SK-N-SH treated with all-trans-retinoic acid at 6 μM for 48 hours (cell line): ENCODE measurements around the gene EXOC7.

Experiments
- ATAC-seq: fragments of 200-7000 bp; cut with Tn5 transposase; 3 replicates; pipeline ENCODE4 v1.9.1; 2020; ENCODE audit warnings: mild to moderate bottlenecking, moderate library complexity
- BACH2 ChIP-seq: fragments of 250-450 bp; sonication (Bioruptor Pico); IDR thresholded peaks from 2 replicates; pipeline ENCODE4 v1.9.0; 2021; ENCODE audit warnings: mild to moderate bottlenecking, borderline replicate concordance
- CREB5 ChIP-seq: fragments of 250-450 bp; sonication (Bioruptor Pico); IDR thresholded peaks from 2 replicates; pipeline ENCODE4 v1.5.1; 2020; ENCODE audit warnings: low read depth, mild to moderate bottlenecking, moderate library complexity
- CSDC2 ChIP-seq: fragments of 250-450 bp; sonication (Bioruptor Pico); IDR thresholded peaks from 2 replicates; pipeline ENCODE4 v1.5.0; 2020; ENCODE audit warnings: mild to moderate bottlenecking, moderate library complexity
- CSRNP3 ChIP-seq: fragments of 250-450 bp; sonication (Bioruptor Pico); IDR thresholded peaks from 2 replicates; pipeline ENCODE4 v1.5.1; 2021; ENCODE audit warnings: mild to moderate bottlenecking, moderate library complexity
- ESRRG ChIP-seq: fragments of 250-450 bp; sonication (Bioruptor Pico); IDR thresholded peaks from 2 replicates; pipeline ENCODE4 v1.6.1; 2021; ENCODE audit warnings: mild to moderate bottlenecking
- GLIS3 ChIP-seq: fragments of 250-450 bp; sonication (Bioruptor Pico); IDR thresholded peaks from 2 replicates; pipeline ENCODE4 v1.5.0; 2020; ENCODE audit warnings: mild to moderate bottlenecking, moderate library complexity
- ISL1 ChIP-seq: fragments of 250-450 bp; sonication (Bioruptor Pico); IDR thresholded peaks from 2 replicates; pipeline ENCODE4 v2.1.2; 2022; ENCODE audit warnings: mild to moderate bottlenecking, moderate library complexity
- OSR1 ChIP-seq: fragments of 250-450 bp; sonication (Bioruptor Pico); IDR thresholded peaks from 2 replicates; pipeline ENCODE4 v1.8.0; 2022; ENCODE audit warnings: moderate library complexity, mild to moderate bottlenecking, inconsistent platforms
- PATZ1 ChIP-seq: fragments of 250-450 bp; sonication (Bioruptor Pico); IDR thresholded peaks from 2 replicates; pipeline ENCODE4 v1.8.0; 2020; ENCODE audit warnings: mild to moderate bottlenecking, moderate library complexity, borderline replicate concordance
- POU6F1 ChIP-seq: fragments of 250-450 bp; sonication (Bioruptor Pico); IDR thresholded peaks from 2 replicates; pipeline ENCODE4 v1.8.0; 2021; ENCODE audit warnings: low read depth, mild to moderate bottlenecking, moderate library complexity, borderline replicate concordance
- PPARA ChIP-seq: fragments of 250-450 bp; sonication (Bioruptor Pico); IDR thresholded peaks from 2 replicates; pipeline ENCODE4 v1.5.0; 2020; ENCODE audit warnings: mild to moderate bottlenecking, borderline replicate concordance
- RARB ChIP-seq: fragments of 250-450 bp; sonication (Bioruptor Pico); IDR thresholded peaks from 2 replicates; pipeline ENCODE4 v1.8.0; 2021; ENCODE audit warnings: mild to moderate bottlenecking, moderate library complexity
- SNAI2 ChIP-seq: fragments of 250-450 bp; sonication (Bioruptor Pico); IDR thresholded peaks from 2 replicates; pipeline ENCODE4 v1.5.0; 2020; ENCODE audit warnings: mild to moderate bottlenecking, moderate library complexity
- TCF4 ChIP-seq: fragments of 250-450 bp; sonication (Bioruptor Pico); IDR thresholded peaks from 2 replicates; pipeline ENCODE4 v1.8.0; 2021; ENCODE audit warnings: mild to moderate bottlenecking, moderate library complexity, borderline replicate concordance
- TOX ChIP-seq: fragments of 250-450 bp; sonication (Bioruptor Pico); IDR thresholded peaks from 2 replicates; pipeline ENCODE4 v1.8.0; 2021; ENCODE audit warnings: mild to moderate bottlenecking, moderate library complexity, borderline replicate concordance
- TSHZ2 ChIP-seq: fragments of 250-450 bp; sonication (Bioruptor Pico); IDR thresholded peaks from 2 replicates; pipeline ENCODE4 v1.5.0; 2020; ENCODE audit warnings: mild to moderate bottlenecking, moderate library complexity
- ZC3H10 ChIP-seq: fragments of 250-450 bp; sonication (Bioruptor Pico); IDR thresholded peaks from 2 replicates; pipeline ENCODE4 v1.5.1; 2021; ENCODE audit warnings: mild to moderate bottlenecking, moderate library complexity
- ZFP3 ChIP-seq: fragments of 250-450 bp; sonication (Bioruptor Pico); IDR thresholded peaks from 2 replicates; pipeline ENCODE4 v1.5.0; 2020; ENCODE audit warnings: mild to moderate bottlenecking, moderate library complexity
- ZFP30 ChIP-seq: fragments of 450-650 bp; formaldehyde crosslinking; IDR thresholded peaks from 2 replicates; pipeline ENCODE4 v1.5.0; 2022; ENCODE audit warnings: mild to moderate bottlenecking, moderate library complexity
- ZNF565 ChIP-seq: fragments of 450-650 bp; formaldehyde crosslinking; conservative IDR thresholded peaks from 2 replicates; pipeline ENCODE4 v1.5.0; 2020; ENCODE audit warnings: low read depth, mild to moderate bottlenecking, moderate library complexity
- ZNF70 ChIP-seq: fragments of 450-650 bp; formaldehyde crosslinking; IDR thresholded peaks from 2 replicates; pipeline ENCODE4 v1.5.0; 2020; ENCODE audit warnings: mild to moderate bottlenecking, moderate library complexity
- ZNF8 ChIP-seq: fragments of 450-650 bp; formaldehyde crosslinking; IDR thresholded peaks from 2 replicates; pipeline ENCODE4 v1.5.0; 2020; ENCODE audit warnings: mild to moderate bottlenecking, moderate library complexity

Gene EXOC7

GRCh38 chr17:76056882-76057281, 46.7 kb downstream of the EXOC7 start:
- ATAC-seq = no peak
- TF ChIP-seq ZFP3 = no peak
- no peak for TF ChIP-seq ZFP30 (CRISPR knock-in tag)
- TF ChIP-seq RARB (CRISPR knock-in tag) = no peak
- TF ChIP-seq CSRNP3 (CRISPR knock-in tag) = no peak
- TF ChIP-seq TSHZ2 (CRISPR knock-in tag) = no peak
- no peak for TF ChIP-seq PPARA
- no peak for TF ChIP-seq CSDC2 (CRISPR knock-in tag)
- TF ChIP-seq POU6F1 (CRISPR knock-in tag) = no peak
- TF ChIP-seq ISL1 (CRISPR knock-in tag) = no peak
- TF ChIP-seq TOX = no peak
- no peak for TF ChIP-seq ZNF8 (CRISPR knock-in tag)
- no peak for TF ChIP-seq OSR1
- TF ChIP-seq ESRRG (CRISPR knock-in tag) = no peak
- no peak for TF ChIP-seq PATZ1 (CRISPR knock-in tag)
- no peak for TF ChIP-seq GLIS3 (CRISPR knock-in tag)
- no peak for TF ChIP-seq ZNF70 (CRISPR knock-in tag)
- no peak for TF ChIP-seq BACH2 (CRISPR knock-in tag)
- TF ChIP-seq CREB5 = no peak

GRCh38 chr17:76054112-76054476, 49.5 kb downstream of the EXOC7 start:
- TF ChIP-seq OSR1 (no peak), ZNF8 (CRISPR knock-in tag) (no peak), PPARA (no peak), RARB (CRISPR knock-in tag) (no peak), ESRRG (CRISPR knock-in tag) (no peak), SNAI2 (CRISPR knock-in tag) (no peak), ZFP3 (no peak), GLIS3 (CRISPR knock-in tag) (no peak), ZNF565 (CRISPR knock-in tag) (no peak), TCF4 (CRISPR knock-in tag) (no peak), BACH2 (CRISPR knock-in tag) (no peak)
- no peak for ATAC-seq

- ATAC-seq = no peak
- TF ChIP-seq CREB5 (no peak), CSRNP3 (CRISPR knock-in tag) (no peak), ZC3H10 (CRISPR knock-in tag) (no peak), TCF4 (CRISPR knock-in tag) (no peak), PATZ1 (CRISPR knock-in tag) (no peak)
These were observed 50.1 kb downstream of the EXOC7 start for GRCh38 chr17:76053246-76054111.
